H1 (cell line): ENCODE measurements around the gene PIP4K2C. TPM values are rescaled to one million over a fixed set of nuclear protein-coding genes. Genes with fewer than 3 reads are reported as not detected.
"Not testable (repeated sequence)": the region's sequence is repeated elsewhere in the genome, so short reads cannot be mapped to it uniquely, and the experiment has no call there.

Experiments
- CTCF ChIA-PET: fragments of 300-600 bp; sonication (Branson Sonifier 250); formaldehyde crosslinking; loops from one replicate; lab custom pipeline; 2021; ENCODE audit not compliant: partially characterized antibody; lab: Charles Lee
- POLR2A ChIA-PET: fragments of 300-600 bp; sonication (Branson Sonifier 250); formaldehyde crosslinking; loops from one replicate; lab custom pipeline; 2021; ENCODE audit warnings: inconsistent platforms; ENCODE audit not compliant: partially characterized antibody; lab: Charles Lee
- DNase-seq, 2 experiments: peaks; one replicate each; pipeline versions ENCODE4 v3.0.0 to v3.0.0-alpha.2; 2010 to 2022; ENCODE audit warnings: low spot score in 2 of 2, low read depth in 1 of 2, mixed read lengths in 1 of 2
- FAIRE-seq: peaks from 2 replicates; lab custom pipeline; 2011; peaks lifted over from hg19 to GRCh38; lab: Jason Lieb, UNC
- H2AFZ ChIP-seq: 2 replicates; pipeline ENCODE4 v1.8.1; 2012; ENCODE audit warnings: low read length, inconsistent platforms
- H2AK5ac ChIP-seq: 2 replicates; pipeline ENCODE4 v1.6.1; 2013; ENCODE audit warnings: low read depth, low read length
- H2BK120ac ChIP-seq: replicated peaks from 2 replicates; pipeline ENCODE3; 2013; ENCODE audit warnings: low read depth, low read length, inconsistent platforms
- H2BK12ac ChIP-seq: 2 replicates; pipeline ENCODE4 v1.6.1; 2013; ENCODE audit warnings: low read depth, low read length
- H2BK15ac ChIP-seq: 2 replicates; pipeline ENCODE4 v1.6.1; 2013; ENCODE audit warnings: low read length
- H2BK20ac ChIP-seq: 2 replicates; pipeline ENCODE4 v1.6.1; 2013; ENCODE audit warnings: low read length
- H2BK5ac ChIP-seq: 2 replicates; pipeline ENCODE4 v1.6.1; 2013; ENCODE audit warnings: low read depth, low read length
- H3K14ac ChIP-seq: 2 replicates; pipeline ENCODE4 v1.6.1; 2013; ENCODE audit warnings: inconsistent platforms; ENCODE audit not compliant: insufficient read length
- H3K18ac ChIP-seq: 2 replicates; pipeline ENCODE4 v1.6.1; 2013; ENCODE audit warnings: low read length; ENCODE audit errors: extremely low read depth
- H3K23ac ChIP-seq: 2 replicates; pipeline ENCODE4 v1.6.1; 2013; ENCODE audit warnings: inconsistent platforms; ENCODE audit not compliant: insufficient read length
- H3K23me2 ChIP-seq: 2 replicates; pipeline ENCODE4 v1.6.1; 2013; ENCODE audit warnings: low read depth, low read length
- H3K27ac ChIP-seq: 2 replicates; pipeline ENCODE4 v1.6.1; 2011; ENCODE audit warnings: low read depth, low read length, inconsistent platforms
- H3K27me3 ChIP-seq, 4 experiments: replicated peaks in 1 of 4; 1 replicate in 1 of 4; 2 replicates in 3 of 4; pipeline versions ENCODE4 v1.6.1 to v1.8.1; 2011 to 2013; ENCODE audit warnings: low read length in 3 of 4, mild to moderate bottlenecking in 3 of 4, inconsistent platforms in 2 of 4, mixed read lengths in 2 of 4, moderate library complexity in 1 of 4; ENCODE audit not compliant: control insufficient read depth in 3 of 4, insufficient read depth in 3 of 4; ENCODE audit errors: extremely low read depth in 1 of 4
- H3K36me3 ChIP-seq, 4 experiments: 2 replicates each; pipeline versions ENCODE4 v1.6.1 to v1.8.1; 2011 to 2013; ENCODE audit warnings: mild to moderate bottlenecking in 4 of 4, low read length in 3 of 4, moderate library complexity in 2 of 4, control low read depth in 1 of 4, inconsistent platforms in 1 of 4; ENCODE audit not compliant: insufficient read depth in 4 of 4, control insufficient read depth in 2 of 4
- H3K4ac ChIP-seq: replicated peaks from 2 replicates; pipeline ENCODE3; 2013; ENCODE audit warnings: low read length, low read depth, mixed read lengths, inconsistent platforms; ENCODE audit not compliant: insufficient read length
- H3K4me1 ChIP-seq, 4 experiments: replicated peaks in 1 of 4; 1 replicate in 1 of 4; 2 replicates in 3 of 4; pipeline versions ENCODE4 v1.6.1 to v1.8.1; 2011 to 2013; ENCODE audit warnings: low read length in 3 of 4, inconsistent platforms in 2 of 4, mixed read lengths in 1 of 4; ENCODE audit not compliant: insufficient read depth in 4 of 4, control insufficient read depth in 3 of 4
- H3K4me2 ChIP-seq, 2 experiments: 2 replicates each; pipeline versions ENCODE4 v1.6.1 to v1.8.1; 2011 to 2013; ENCODE audit warnings: low read depth in 2 of 2, low read length in 2 of 2, control low read depth in 1 of 2, inconsistent platforms in 1 of 2, mild to moderate bottlenecking in 1 of 2; ENCODE audit not compliant: insufficient read depth in 1 of 2
- H3K4me3 ChIP-seq, 4 experiments: fragments of 200-600, 300-600 bp in 1 of 4; sonication (generic), shearing (Covaris generic), sonication (Bioruptor Twin) in 1 of 4; 2 replicates each; pipeline versions ENCODE4 v1.5.1 to v1.8.1; 2011 to 2016; ENCODE audit warnings: low read length in 4 of 4, low read depth in 3 of 4, control low read depth in 2 of 4, inconsistent platforms in 2 of 4, mild to moderate bottlenecking in 2 of 4, mixed read lengths in 1 of 4, moderate library complexity in 1 of 4; ENCODE audit not compliant: insufficient read depth in 2 of 4; ENCODE audit errors: extremely low read depth in 1 of 4
- H3K56ac ChIP-seq: replicated peaks from 2 replicates; pipeline ENCODE3; 2013; ENCODE audit warnings: low read depth, mild to moderate bottlenecking, mixed read lengths, low read length, inconsistent platforms; ENCODE audit not compliant: insufficient read length
- H3K79me1 ChIP-seq: 2 replicates; pipeline ENCODE4 v1.6.1; 2013; ENCODE audit warnings: low read depth, low read length, control low read depth
- H3K79me2 ChIP-seq, 2 experiments: 2 replicates each; pipeline versions ENCODE4 v1.6.1 to v1.8.1; 2012 to 2013; ENCODE audit warnings: low read length in 2 of 2, mild to moderate bottlenecking in 2 of 2, inconsistent platforms in 1 of 2; ENCODE audit not compliant: insufficient read depth in 2 of 2, control insufficient read depth in 1 of 2
- H3K9ac ChIP-seq, 4 experiments: replicated peaks in 1 of 4; 1 replicate in 1 of 4; 2 replicates in 3 of 4; pipeline versions ENCODE4 v1.6.1 to v1.8.1; 2011 to 2013; ENCODE audit warnings: low read depth in 3 of 4, low read length in 3 of 4, control low read depth in 2 of 4, mild to moderate bottlenecking in 2 of 4, moderate library complexity in 2 of 4, inconsistent platforms in 1 of 4; ENCODE audit errors: extremely low read depth in 1 of 4
- H3K9me3 ChIP-seq, 2 experiments: 2 replicates each; pipeline versions ENCODE4 v1.6.1 to v1.8.1; 2012 to 2013; ENCODE audit warnings: mild to moderate bottlenecking in 2 of 2, moderate library complexity in 2 of 2, control low read depth in 1 of 2, inconsistent platforms in 1 of 2, low read depth in 1 of 2, low read length in 1 of 2, mixed read lengths in 1 of 2; ENCODE audit not compliant: insufficient read depth in 2 of 2
- H4K20me1 ChIP-seq, 2 experiments: replicated peaks in 1 of 2; 2 replicates each; pipeline versions ENCODE3 to v1.8.1; 2011 to 2013; ENCODE audit warnings: inconsistent platforms in 2 of 2, low read length in 2 of 2, mild to moderate bottlenecking in 1 of 2; ENCODE audit not compliant: insufficient read depth in 2 of 2, control insufficient read depth in 1 of 2
- H4K5ac ChIP-seq: 2 replicates; pipeline ENCODE4 v1.6.1; 2013; ENCODE audit warnings: low read length, low read depth, mixed read lengths, inconsistent platforms; ENCODE audit not compliant: insufficient read length
- H4K8ac ChIP-seq: 2 replicates; pipeline ENCODE4 v1.8.0; 2013; ENCODE audit warnings: mild to moderate bottlenecking, moderate library complexity, low read length, inconsistent platforms; ENCODE audit not compliant: insufficient read depth; ENCODE audit errors: extremely low read depth
- H4K91ac ChIP-seq: replicated peaks from 2 replicates; pipeline ENCODE3; 2013; ENCODE audit warnings: low read length, mixed read lengths, inconsistent platforms; ENCODE audit not compliant: insufficient read length
- whole genome bisulfite sequencing, 2 experiments: shearing (Covaris generic) in 1 of 2; methylation state at CpG; one replicate each; pipeline versions ENCODE4 v1.1.6 to v1.1.7; 2013 to 2015; ENCODE audit warnings: low lambda C conversion rate in 2 of 2, mixed read lengths in 2 of 2, inconsistent platforms in 1 of 2, low coverage in 1 of 2, missing lambda C conversion rate in 1 of 2; ENCODE audit not compliant: insufficient replicate concordance in 2 of 2, insufficient coverage in 1 of 2, insufficient read length in 1 of 2; ENCODE audit errors: extremely low coverage in 1 of 2, missing lambda C conversion rate in 1 of 2; 5-methylcytosine and 5-hydroxymethylcytosine counted together
- polyA plus RNA-seq, 7 experiments: library from polyadenylated mRNA; depleted of rRNA in 3 of 7; stranded (reverse) in 5 of 7; unstranded in 2 of 7; fragments of >200 nt in 5 of 7; fragments of 200-250 nt in 2 of 7; gene quantifications; 1 replicate in 5 of 7; 2 replicates in 1 of 7; 4 replicates in 1 of 7; pipeline versions ENCODE4 v1.2.1 to v1.2.3, GENCODE V29; 2011 to 2013; ENCODE audit warnings: missing spikeins in 2 of 7, mixed read lengths in 2 of 7
- total RNA-seq: library from RNA; stranded (reverse); fragmentation: NEBNext Ultra II Directional; extraction: Animal tissue kit (Norgen Biotek cat#: 25700); gene quantifications from 2 replicates; pipeline ENCODE4 v1.2.1, GENCODE V29; 2021

Gene PIP4K2C
- total and polyA plus RNA-seq, 2 of the 8 experiments (the other 6 are each of a cell fraction or from before 2014, with no cell fraction given), result 25.0 to 27.1 TPM

GRCh38 chr12:57645990-57646658 is 55.1 kb downstream of the PIP4K2C start:
- FAIRE-seq, H3K27me3 ChIP-seq, H2BK20ac ChIP-seq, H3K4me2 ChIP-seq, H3K9ac ChIP-seq, H3K23me2 ChIP-seq, H3K4me1 ChIP-seq, DNase-seq, H3K23ac ChIP-seq, H3K79me1 ChIP-seq, H3K27ac ChIP-seq, H3K18ac ChIP-seq, H3K36me3 ChIP-seq, H2BK120ac ChIP-seq, H3K14ac ChIP-seq, H2BK12ac ChIP-seq, H2AFZ ChIP-seq, H3K4me3 ChIP-seq, H2AK5ac ChIP-seq, POLR2A ChIA-PET, H4K20me1 ChIP-seq, H4K5ac ChIP-seq, H3K79me2 ChIP-seq, H4K8ac ChIP-seq, H4K91ac ChIP-seq, H2BK5ac ChIP-seq, H3K56ac ChIP-seq, H3K4ac ChIP-seq, H2BK15ac ChIP-seq: not testable (repeated sequence)
- WGBS, 2 experiments, result 60% methylated on average over 13 of the region's 13 CpGs; no CpG with 5 or more reads in 1 of the 2 experiments
- CTCF ChIA-PET, result interaction anchor here (0.6 to 0.7 kb wide), 2 partner anchors 37 to 47 kb away, joined by 3 read pairs; no protein-coding TSS in a partner anchor
- peaks cover 14 to 20% of the 10 kb centered on the region in 2 experiments; a peak in 3 of 4 replicates for H3K9me3 ChIP-seq

- H2BK120ac ChIP-seq, H3K14ac ChIP-seq, H4K8ac ChIP-seq, H3K4me3 ChIP-seq, H3K4ac ChIP-seq, H3K27ac ChIP-seq, H2BK5ac ChIP-seq, H3K56ac ChIP-seq, H2BK20ac ChIP-seq, H3K23ac ChIP-seq, H2BK15ac ChIP-seq, H3K4me2 ChIP-seq, H3K23me2 ChIP-seq, H3K18ac ChIP-seq, H4K20me1 ChIP-seq, H2AK5ac ChIP-seq, FAIRE-seq, H3K79me2 ChIP-seq, H3K79me1 ChIP-seq, H3K27me3 ChIP-seq, H4K5ac ChIP-seq, DNase-seq, H2BK12ac ChIP-seq, POLR2A ChIA-PET, H3K9ac ChIP-seq, H2AFZ ChIP-seq, H3K4me1 ChIP-seq, H3K36me3 ChIP-seq, H4K91ac ChIP-seq: not testable (repeated sequence)
- CTCF ChIA-PET, result interaction anchor here (0.7 kb wide), 1 partner anchor 47 kb away, joined by 3 read pairs; no protein-coding TSS in a partner anchor
- WGBS, 2 experiments, result 89% methylated on average over 10 of the region's 15 CpGs; no CpG with 5 or more reads in 1 of the 2 experiments
- H3K9me3 ChIP-seq, result peaks cover 14 to 20% of the 10 kb centered on the region in 2 experiments; a peak in 3 of 4 replicates
These were observed 55.7 kb downstream of the PIP4K2C start for GRCh38 chr12:57646659-57647049.
